RPMI8226 (cell line): ENCODE measurements around the gene ARIH1.
"Not testable (repeated sequence)": the region's sequence is repeated elsewhere in the genome, so short reads cannot be mapped to it uniquely, and the experiment has no call there.

ENCODE experiments used
- DNase-seq: peaks from one replicate; pipeline ENCODE4 v3.0.0-alpha.2; 2015

ARIH1 gene

DNA sequence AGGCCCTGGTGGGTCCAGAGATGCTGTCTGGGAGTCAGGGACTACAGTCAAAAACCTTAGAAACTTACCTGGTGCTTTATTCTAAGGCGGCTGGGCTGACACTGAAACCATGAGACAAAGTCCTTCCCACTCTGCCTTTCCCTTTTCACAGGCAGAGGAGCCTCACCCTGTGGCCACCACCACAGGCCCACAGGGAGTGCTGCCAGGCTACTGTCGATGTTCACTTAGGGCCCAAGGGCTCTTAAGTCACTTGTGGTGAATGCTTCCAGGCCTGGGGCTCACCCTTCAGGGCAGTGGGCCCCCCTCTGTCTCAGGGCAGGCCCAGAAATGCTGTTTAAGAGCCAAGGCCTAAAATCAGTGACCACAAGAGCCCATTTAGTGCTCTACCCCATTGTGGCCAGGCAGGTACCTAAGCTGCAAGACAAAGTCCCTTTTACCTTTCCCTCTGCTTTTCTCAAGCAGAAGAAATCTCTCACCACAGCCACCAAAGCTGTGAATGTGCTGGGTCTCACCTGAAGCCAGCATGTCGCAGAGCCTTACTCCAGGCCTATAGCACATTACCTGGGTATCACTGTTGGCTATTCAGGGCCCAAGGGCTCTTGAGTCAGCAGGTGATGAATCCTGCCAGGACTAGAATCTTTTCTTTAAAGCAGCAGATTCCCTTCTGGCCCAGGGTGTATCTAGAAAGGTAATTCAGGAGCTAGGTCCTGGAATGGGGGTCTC, 140.8 kb downstream of the ARIH1 start:
- no peak for DNase-seq

- DNase-seq, result peak; percentile 96
These were observed 141.6 kb downstream of the ARIH1 start for GRCh38 chr15:72615533-72616233.

- no peak for DNase-seq
These were observed 142.5 kb downstream of the ARIH1 start for GRCh38 chr15:72616491-72617210.

GRCh38 chr15:72623854-72624253, 149.7 kb downstream of the ARIH1 start:
- DNase-seq, result not testable (repeated sequence)

DNA sequence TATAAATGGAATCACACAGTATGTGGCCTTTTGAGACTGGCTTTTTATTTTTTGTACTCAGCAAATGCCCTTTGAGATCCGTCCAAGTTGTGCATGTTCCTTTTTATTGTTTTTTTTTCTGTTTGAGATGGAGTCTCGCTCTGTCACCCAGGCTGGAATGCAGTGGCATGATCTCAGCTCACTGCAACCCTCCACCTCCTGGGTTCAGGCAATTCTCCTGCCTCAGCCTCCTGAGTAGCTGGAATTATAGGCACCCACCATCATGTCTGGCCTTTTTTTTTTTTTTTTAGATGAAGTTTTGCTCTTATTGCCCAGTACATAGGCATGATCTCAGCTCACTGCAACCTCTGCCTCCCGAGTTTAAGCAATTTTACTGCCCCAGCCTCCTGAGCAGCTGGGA, 152.0 kb downstream of the ARIH1 start:
- not testable (repeated sequence) for DNase-seq

GRCh38 chr15:72628249-72629067, 154.3 kb downstream of the ARIH1 start:
- DNase-seq, result peak; percentile 31

- not testable (repeated sequence) for DNase-seq
These were observed 155.0 kb downstream of the ARIH1 start for GRCh38 chr15:72629068-72629570.

DNA sequence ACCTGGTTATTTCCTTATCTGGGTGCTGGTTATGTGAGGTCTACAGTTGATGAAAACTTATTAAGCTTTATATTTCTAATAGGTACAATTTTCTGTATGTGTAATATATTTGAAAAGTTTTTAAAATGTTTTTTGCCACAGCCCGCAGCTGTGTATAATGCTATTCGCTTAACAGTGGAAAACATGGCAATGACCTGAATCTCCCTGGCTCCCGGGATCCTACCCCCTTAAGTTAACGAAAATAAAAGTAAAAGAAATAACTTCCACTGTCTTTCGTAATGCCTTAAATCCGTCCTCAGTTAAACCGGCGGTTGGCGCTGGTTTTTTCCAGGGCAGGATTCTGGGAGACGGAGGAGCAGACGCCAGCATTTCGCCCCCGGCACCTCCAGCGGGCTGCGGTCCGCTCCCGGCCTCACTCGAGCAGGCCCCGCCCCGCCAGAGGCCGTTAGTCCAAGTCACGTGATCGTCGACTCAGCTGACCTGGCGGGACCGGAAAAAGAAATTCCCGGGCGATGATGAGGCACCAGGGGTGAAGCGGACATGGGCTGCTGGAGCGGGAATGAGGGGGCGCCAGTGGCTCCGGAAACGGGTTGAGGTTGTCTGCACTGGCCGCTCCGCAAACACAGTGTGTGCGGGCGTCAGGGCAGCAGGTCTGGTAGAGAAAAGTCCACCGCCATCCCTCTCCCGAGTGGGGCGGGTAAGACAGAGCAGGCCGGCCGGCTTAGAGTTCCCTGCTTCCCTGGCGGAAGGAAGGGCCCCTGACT, 162.6 kb downstream of the ARIH1 start:
- DNase-seq, result peak; percentile 88

GRCh38 chr15:72639759-72640483, 165.8 kb downstream of the ARIH1 start:
- not testable (repeated sequence) for DNase-seq

GRCh38 chr15:72642271-72642670, 168.1 kb downstream of the ARIH1 start:
- DNase-seq, result not testable (repeated sequence)

DNA sequence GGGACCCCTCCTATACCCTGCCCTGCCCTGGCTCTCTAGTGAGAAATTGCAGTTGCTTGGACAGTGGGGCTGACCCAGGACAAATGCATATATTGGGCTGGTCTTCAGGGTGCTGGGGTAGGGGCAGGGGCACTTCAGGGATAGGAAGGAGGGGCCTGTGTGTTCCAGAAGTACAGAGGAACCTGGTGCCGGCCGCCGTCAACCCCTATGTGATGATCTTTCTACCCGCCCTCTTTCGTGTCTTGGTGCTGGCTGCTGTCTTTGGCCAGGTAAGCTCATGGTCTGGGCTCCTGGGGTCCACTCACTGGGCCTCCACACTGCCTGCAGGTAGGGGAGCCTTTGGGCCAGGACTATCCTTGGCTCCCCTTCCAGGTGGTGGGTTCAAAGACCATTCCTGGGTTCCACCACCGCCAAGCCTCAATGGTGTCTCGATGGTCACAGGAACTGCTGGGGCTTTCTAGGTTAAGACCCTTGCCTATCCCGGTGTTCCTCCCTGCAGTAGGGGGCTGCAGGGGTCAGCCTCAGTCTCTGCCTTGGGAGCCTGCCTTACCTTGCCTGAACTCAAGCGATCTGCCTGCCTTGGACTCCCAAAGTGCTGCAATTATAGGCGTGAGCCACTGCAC, 174.6 kb downstream of the ARIH1 start:
- not testable (repeated sequence) for DNase-seq
